Occipital lobe (tissue), 2 donors: ENCODE data around the gene MNDA. TPM values are rescaled to one million over a fixed set of nuclear protein-coding genes. Genes with fewer than 3 reads are reported as not detected.

Source experiments
- DNase-seq: peaks from one replicate; lab custom pipeline; 2025; lab: John Stamatoyannopoulos, UW
- total RNA-seq: library from RNA; depleted of rRNA; stranded (reverse); fragments of >200 nt; gene quantifications from one replicate; pipeline ENCODE4 v1.2.3, GENCODE V29; 2014

The MNDA gene
- total RNA-seq, result 4.2 TPM

DNA sequence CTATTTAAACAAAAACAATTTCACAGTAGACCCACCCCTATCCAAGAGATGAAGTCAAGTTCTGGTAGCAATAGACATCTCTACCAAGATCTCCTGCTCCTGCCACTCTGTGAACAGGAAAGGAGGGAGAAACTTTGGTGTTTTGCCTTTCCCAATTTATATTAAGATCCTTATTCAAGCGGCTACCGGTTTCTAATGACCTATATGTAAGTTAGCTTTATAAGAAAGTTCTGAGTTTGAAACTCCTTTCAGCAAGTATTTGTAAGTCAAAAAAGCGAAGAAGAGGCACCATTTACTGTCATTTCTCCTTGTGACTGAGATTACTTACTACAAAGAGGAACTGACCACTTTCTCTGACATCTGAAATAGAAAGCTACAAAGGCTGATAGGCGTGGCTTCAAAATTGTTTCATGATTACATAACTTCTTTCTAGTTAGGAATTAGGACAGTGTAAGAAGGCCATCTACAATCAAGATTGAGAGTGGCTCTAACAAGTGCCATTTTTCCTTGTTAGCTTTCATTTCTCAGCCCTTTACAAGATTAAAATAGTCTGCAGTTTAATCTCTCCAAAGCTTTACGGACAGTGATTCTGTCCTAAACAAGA lies at the start of gene MNDA:
Gene MNDA, plus strand, starts transcription at position 448 of the 604 bp plus-strand sequence. CDS start 10,803 bp downstream, outside the sequence.
- no peak for DNase-seq

DNA sequence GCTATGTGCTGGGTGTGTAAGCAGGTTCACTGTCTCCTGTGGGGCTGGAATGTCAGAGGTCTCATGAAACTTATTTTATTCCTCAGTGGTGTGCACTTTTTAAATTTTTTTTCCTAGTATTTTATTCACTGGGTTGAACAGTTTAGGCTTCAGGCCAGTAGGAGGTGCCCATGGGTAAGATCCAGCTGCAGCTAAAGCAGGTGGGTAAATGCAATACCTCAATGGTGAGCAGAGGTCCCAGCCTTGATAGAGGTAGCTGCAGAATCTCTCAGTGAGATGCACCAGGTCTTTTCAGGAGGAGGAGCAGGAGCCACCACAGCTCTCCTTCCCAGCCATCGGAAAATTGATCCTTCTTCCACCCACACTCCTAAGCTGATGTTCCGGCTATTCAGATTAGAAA lies 37.5 kb upstream of the MNDA start:
- no peak for DNase-seq

DNA sequence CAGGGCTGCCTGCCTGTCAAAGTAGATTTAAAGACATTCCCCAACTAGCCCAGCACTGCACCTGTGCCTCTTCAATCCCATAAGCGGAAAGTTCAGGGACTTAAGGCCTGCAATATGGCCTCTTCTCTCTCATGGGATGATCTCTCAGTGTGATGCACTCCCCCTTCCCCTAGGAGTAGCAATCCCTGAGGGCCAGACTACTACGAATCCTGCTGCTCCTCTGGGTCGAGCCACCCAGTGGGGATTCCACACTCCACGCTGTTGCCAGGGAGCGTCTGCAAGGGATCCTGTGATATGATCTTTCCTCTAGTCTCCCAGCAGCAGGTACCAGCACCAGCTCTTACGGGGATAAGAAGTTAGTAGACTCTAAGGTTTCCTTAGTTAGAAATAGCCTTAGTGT lies 36.9 kb upstream of the MNDA start:
- no peak for DNase-seq

DNA sequence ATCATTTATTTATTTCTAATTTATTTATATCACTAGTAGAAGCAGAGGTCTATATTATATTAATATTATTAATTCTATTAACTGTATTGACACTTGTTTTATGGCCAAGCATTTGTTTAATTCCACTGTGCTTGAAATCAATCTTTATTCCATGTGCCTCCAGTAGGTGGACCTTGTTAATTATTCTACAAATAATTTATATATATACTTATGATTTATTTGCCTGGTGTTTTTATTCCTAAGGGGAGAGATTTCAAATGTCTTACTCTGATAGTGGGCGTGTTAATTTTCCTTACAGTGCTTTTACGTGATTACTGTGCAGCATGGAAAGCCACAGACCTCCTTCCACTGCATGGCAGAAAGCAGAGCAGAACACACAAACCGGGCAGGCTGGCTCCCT lies 32.6 kb upstream of the MNDA start:
- DNase-seq, result no peak

DNA sequence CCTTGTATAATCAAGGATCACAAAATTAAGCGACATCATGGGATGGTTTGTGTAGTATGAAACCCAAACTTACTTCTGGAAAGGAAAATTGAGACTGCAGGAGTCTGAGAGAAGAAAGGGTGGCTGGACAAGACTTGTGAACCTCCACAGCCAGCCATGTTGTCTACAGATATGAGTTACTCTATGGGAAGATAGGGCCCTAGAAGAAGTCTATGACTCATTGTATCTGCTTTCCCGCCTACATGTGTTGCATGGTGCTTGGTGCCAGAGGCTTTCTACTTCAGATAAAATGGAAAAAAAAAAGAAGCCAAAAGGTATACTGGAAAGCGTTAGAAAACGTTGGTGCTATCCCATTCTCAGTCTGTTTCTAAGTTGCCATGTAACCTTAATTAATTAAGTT lies 31.5 kb upstream of the MNDA start:
- DNase-seq, result no peak

DNA sequence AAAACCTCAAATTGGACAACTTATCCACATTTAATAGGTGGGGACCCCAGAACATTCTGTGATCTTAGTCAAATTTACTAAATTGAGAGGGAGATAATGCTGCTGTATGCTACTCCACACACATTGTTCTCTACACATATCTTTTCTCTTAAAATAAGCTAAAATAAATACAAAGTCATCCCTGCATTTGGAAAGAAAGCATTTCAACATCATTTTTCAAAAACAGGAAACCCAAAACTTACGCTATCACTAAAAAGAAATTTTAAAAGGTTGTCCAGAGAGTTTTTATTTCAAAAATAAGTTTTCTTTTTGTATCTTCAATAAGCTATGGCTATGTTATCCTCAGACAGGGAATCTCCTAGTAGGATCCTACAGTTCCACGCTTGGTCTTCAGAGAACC lies 30.6 kb upstream of the MNDA start:
- DNase-seq, result no peak

DNA sequence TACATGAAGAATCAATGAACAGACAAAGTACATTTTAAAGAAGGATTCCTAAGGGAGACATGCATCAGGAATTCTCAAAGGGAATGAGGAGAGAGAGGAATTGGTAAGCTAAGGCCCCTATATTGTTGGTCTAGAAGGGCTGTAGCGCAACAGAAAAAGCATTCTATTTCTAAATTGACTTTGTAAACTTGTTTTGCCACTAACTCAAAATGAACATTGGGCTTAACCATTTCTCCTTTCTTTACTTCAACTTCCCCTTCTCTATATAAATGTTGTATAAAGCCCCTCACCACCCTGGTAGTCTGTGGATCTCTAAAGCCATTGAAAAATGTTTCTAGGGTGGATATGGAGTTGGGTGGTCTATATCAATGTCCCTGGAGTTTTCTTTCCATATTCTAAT lies 29.8 kb upstream of the MNDA start:
- DNase-seq, result no peak

DNA sequence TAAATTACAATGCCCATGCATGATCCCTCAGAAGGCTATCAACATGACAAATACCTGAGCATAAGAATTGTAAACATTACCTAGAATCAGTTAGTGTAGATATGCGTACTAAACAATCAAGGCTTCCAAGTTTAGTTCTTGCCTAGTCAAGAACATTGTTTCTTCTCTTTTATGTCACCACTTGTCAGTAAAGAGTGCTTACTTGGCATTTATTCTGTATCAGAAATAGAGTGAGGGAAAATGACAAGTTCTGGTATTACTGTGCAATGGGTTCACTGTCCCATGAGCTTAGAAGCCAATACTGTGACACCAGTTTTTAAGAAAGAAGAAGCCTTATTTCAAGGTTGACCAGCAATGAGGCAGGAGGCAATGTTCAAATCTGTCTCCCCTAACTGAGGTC lies 27.5 kb upstream of the MNDA start:
- DNase-seq, result no peak

DNA sequence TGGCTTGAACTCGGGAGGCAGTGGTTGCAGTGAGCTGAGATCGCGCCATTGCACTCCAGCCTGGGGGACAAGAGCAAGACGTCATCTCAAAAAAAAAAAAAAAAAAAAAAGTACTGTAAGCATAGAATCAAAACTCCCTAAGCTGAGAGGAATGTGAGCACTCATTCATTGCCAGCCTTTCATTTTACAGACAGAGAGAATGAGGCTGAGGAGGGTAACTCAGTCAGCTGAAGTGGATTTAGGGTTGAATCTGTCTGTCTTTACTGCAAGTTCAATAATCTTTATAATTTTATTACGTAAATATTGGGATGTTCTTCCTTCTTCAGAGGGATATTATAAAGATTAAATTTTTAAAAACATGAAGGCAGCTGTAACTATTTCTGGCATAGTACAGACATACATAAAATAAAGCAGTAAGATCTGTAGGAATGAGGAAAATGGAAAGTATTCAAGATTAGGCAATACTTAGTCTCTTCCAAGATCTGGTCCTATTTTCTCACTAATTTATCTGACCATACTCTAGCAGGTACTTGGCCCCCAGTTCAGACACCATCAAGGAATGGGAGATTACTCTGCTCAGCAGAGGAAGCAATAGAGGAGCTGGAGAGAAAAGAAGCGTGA lies 24.1 kb upstream of the MNDA start:
- no peak for DNase-seq

DNA sequence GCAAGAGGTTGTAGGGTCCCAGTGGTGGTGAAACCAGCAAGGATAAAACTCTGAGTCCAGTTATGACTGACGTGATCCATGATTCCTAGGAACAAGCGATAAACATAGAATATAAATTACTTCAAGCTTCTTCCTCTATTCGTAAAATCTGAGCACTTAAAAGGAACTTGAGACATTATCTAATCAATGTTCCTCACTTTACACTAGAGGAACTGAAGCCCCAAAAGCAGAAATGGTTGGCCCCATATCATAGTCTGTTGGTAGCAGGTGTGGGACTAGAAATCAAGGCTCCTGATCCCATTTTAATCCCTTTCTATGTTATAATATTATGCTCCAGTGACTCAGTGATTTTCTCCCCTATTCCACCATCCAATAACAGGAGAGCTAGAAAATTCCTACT lies 21.9 kb upstream of the MNDA start:
- DNase-seq, result no peak

DNA sequence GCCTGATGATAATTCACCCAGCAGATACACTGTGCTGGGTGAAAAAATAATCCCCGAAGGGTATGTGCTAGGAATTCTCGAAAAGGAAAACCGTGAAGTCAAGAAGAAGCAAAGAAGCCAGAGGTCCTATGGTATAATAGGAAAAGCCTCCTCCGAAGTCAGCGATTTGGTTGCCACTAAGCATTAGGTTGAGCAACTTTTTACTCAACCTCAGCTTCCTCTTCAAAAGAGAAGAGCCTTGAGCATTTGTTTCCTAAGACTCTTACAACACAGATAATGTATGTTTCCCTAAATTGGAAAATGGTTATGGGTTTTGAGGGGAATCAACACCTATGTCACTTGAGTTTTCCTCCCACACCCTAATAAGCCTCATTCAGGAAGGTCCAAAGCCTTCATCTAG lies 21.3 kb upstream of the MNDA start:
- no peak for DNase-seq

DNA sequence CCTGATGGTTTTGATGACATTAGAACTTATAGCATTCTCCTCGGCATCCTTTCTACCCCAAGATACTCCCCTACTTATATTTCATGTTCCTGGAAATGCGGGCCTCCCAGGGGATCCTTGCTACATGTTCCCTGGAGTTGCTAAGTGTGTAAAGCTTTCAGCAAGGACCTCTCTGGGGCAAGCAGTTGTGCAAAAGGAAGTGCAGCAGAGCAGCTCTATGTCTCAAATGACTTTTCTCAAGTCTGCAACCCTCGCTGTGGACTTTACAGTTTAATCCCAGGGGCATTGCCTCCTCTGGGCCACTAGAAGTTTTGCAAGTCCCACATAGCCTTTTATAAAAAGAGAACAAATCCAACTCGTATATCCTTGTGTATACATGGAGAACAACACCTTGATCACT lies 20.8 kb upstream of the MNDA start:
- no peak for DNase-seq

DNA sequence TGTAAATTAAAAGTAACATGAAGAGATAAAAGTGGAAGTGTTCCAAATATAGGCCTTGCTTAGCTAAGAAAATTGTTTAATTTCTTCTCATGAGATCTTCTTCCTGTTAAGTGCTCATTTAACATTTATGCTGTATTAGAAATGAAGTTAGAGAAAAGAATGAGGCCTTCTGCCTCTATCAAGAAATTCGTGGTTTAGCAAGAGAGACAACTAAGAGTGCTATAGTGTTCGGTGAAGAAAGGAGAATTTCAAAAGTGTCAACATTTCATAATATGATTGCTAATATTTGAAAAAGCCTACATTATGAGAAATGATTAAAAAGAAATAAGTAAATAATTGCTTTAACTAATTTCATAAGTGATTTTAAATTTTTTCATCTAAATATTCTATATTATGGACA lies 18.8 kb upstream of the MNDA start:
- DNase-seq, result no peak

DNA sequence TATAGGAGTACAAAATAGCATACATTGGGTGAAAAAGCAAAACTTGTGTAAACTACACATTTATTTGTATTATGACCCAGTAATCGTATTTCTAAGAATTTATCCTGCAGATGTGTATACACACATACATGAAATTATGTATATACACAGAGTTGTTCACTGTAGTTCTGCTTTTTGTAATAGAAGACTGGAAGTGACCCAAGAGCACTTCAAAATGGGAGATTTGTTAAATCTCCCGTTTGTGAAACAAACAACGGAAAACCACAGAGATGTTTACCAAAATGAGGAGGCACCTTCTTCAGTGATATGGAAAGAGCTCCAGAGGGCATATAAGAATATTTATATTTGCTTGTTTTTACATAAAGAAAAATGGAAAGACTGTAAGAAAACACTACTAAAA lies 18.0 kb upstream of the MNDA start:
- no peak for DNase-seq

DNA sequence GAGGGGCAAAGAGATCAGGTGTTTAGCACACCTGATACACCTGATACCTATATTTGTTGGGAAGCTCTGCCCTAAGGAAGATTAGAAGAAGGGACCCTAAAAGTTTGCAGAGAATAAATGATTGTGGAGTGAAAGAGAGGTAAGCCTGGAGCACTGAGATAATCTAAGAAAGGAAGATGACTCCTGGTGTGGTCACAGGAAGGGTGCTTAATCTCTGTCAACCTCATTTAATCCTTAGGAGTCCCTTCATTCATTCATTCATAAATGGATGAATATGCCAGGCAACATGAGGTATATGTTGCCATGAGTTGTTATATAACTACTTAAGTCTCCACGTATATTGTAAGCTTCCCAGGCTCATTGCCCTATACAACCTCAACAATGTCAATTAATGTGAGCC lies 16.2 kb upstream of the MNDA start:
- no peak for DNase-seq

DNA sequence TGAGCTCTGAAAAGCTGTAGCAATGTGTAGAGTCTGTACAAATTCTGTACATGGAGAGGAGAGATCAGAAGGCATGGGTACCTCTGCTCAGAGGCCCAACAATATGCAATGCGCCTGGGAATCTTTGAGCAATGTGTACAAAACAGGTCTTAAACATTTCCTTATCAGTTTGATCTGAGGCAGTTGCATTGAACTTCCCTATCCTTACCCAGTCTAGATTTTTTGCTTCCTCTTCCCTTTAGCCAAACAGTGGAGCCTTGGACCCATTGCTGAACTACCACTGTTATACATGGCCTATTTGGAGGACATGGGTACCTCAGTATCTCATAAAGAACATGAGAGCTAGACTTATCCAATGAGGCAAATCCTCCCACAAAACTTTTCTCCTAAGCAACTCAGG lies 12.6 kb upstream of the MNDA start:
- no peak for DNase-seq

DNA sequence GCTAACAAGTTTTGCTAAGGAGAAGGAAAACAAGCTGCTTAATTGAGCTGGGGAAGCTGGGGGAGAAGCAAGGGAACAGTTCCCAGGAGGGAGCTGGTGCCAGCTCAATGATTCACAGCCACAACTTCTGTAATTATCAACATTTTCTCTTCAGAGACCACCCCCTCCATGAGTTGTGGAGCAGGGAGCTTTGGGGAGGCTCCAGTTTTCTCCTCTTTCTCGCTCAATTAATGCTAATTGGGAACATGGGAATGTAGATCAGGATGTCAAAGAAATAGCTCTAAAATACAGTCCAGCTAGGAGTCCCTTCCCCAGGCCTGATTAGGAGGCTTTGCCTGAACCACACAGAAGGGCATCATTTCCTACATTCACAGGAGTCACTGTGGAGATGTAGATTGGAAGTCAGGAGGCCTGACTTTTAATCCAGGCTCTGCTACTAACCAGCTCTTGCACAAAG lies 12.1 kb upstream of the MNDA start:
- peak; percentile 10 for DNase-seq

DNA sequence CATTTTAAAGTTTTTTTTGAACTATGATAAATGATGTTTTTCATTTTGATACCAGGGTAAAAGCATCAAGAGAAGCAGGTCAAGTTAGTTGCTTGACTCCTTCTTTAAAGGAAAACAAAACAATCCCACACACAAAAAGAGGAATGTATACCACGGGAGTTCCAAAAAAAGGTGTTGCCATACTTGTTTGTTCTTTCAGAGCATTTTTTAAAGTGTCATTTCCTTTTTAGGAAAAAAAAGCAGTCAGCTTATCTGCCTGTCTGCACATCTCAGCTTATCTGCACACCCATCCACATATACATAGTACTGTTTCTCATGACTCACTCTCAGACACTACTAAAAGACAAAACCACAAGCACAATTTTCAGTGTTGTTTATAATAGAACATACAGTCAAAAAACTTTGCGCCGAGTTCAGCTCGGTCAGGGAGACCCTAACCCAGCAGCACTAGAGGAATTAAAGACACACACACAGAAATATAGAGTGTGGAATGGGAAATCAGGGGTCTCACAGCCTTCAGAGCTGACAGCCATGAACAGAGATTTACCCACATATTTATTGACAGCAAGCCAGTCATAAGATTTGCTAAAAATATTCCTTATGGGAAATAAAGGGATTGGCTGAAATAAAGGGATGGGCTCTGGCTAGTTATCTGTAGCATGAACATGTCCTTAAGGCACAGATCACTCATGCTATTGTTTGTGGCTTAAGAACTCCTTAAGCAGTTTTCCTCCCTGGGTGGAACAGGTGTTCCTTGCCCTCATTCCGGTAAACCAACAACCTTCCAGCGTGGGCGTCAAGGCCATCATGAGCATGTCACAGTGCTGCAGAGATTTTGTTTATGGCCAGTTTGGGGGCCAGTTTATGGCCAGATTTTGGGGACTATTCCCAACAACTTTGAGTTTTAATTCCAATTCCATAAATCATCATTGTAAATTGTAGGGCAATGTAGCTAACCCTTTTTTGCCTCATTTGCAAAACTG lies 11.4 kb upstream of the MNDA start:
- no peak for DNase-seq

DNA sequence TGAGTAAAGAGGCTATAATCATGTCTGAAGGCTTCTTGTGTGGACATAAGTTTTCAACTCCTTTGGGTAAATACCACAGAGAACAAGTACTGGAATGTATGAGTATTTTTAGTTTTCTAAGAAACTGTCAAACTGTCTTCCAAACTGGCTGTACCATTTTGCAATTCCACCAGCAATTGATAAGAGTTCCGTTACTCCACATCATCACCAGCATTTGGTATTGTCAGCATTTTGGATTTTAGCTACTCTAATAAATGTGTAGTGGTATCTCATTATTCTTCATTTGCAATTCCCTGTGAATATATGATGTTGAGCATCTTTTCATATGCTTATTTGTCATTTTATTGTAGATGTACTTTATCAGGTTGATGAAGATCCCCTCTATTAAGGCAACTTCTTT lies 9.4 kb upstream of the MNDA start:
- no peak for DNase-seq

DNA sequence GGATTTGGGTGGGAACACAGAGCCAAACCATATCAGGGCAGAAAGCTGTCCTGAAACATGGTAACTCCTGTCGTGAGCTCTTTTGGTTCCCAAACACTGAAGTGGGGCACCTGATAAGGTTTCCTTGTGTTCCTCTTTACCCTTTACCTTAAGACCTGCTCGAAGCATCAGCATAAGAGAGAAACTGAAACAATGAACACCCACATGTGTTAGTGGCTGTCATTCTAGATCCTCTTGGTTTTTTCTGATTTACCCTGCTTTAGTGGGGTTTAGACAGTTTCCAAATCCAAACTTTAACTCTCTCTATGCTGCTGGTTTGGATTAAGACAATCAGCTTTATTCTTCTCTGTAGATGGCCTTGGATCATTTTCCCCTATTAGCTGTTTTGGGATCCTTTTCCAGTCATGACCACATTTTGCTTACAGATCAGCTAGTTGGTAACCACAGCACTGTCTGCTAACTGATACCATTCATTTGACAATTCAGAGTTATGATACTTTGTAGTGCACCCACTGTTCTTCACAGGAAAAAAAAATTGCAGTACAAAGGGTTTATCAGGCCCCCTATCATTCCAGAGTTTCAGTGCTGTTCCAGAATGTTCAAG lies 975 bp upstream of the MNDA start:
- no peak for DNase-seq

DNA sequence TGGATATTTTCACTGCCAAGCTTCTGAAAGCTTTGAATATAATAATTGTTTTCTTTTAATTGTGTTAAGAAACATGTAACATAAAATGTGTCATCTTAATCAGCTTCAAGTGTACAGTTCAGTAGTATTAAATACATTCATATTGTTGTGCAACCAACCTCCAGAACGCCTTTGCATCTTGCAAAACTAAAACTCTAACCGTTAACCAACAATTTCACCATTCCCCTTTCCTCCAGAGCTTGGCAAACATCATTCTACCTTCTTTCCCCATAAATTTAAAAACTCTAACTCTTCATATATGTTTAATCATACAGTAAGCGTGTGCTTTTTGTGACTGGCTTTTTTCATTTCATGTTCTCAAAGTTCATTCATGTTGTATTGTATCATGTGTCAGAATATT lies 2.1 kb downstream of the MNDA start:
- DNase-seq, result no peak

DNA sequence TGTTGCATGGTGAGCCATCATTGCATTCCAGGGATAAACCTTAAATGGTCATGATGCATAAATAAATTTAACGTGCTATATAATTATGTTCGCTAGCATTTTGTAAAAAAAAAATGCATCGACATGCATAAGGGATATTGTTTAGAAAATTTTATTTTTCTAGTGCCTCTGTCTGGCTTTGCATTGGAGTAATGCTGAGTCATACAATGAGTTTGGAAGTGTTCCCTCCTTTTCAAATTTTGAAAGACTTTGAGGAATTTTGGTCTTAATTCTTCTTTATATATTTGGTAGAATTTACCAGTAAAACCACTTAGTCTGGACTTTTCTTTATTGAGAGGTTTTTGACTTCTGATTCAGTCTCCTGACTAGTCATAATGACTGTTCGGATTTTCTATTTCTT lies 4.9 kb downstream of the MNDA start:
- no peak for DNase-seq
